HL-60 (cell line): ENCODE data around the gene NOS1.

Experiments used
- POLR2AphosphoS5 ChIP-seq: IDR thresholded peaks from 2 replicates; pipeline ENCODE4 v1.6.1; 2012; ENCODE audit warnings: low read depth
- TF ChIP-seq, protein P1 (sequence below): IDR thresholded peaks from one replicate; pipeline ENCODE4 v1.5.1; 2011; ENCODE audit warnings: low read length, control low read depth, inconsistent platforms; ENCODE audit not compliant: insufficient read depth

DNA sequence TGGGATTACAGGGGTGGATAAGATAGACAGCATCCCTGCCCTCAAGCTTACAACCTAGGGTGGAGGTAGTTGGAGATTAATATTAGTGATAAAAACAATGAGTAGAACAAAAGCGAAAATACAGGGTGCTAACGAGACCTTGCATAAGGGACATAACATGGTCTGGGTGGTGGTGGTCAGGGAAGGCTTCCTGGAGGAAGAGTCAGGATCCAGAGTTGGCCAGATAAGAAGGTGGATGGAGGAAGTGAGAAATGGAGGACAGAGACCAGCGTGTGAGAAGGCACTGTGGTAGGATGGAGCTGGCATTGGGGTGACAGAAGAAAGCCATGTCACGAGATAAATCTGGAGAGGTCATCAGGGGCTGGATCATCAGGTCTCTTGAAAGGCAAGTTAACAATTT, 19.2 kb downstream of the NOS1 start:
- TF ChIP-seq, protein P1, sequence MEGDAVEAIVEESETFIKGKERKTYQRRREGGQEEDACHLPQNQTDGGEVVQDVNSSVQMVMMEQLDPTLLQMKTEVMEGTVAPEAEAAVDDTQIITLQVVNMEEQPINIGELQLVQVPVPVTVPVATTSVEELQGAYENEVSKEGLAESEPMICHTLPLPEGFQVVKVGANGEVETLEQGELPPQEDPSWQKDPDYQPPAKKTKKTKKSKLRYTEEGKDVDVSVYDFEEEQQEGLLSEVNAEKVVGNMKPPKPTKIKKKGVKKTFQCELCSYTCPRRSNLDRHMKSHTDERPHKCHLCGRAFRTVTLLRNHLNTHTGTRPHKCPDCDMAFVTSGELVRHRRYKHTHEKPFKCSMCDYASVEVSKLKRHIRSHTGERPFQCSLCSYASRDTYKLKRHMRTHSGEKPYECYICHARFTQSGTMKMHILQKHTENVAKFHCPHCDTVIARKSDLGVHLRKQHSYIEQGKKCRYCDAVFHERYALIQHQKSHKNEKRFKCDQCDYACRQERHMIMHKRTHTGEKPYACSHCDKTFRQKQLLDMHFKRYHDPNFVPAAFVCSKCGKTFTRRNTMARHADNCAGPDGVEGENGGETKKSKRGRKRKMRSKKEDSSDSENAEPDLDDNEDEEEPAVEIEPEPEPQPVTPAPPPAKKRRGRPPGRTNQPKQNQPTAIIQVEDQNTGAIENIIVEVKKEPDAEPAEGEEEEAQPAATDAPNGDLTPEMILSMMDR = no peak
- TF ChIP-seq POLR2AphosphoS5 = no peak
